HCT116 (cell line): ENCODE data around the gene ADIPOR2. TPM values are rescaled to one million over a fixed set of nuclear protein-coding genes. Genes with fewer than 3 reads are reported as not detected.

Source experiments
- ATAC-seq: fragments of 200-7000 bp; cut with Tn5 transposase; 2 replicates; pipeline ENCODE4 v1.9.1; 2020; ENCODE audit warnings: mild to moderate bottlenecking, moderate library complexity
- BruUV-seq: library from RNA; stranded (reverse); fragments of 400-500 nt; replicated peaks from 2 replicates; lab custom pipeline; 2021; lab: Mats Ljungman, UMichigan
- CTCF ChIA-PET: fragments of 300-600 bp; sonication (Branson Sonifier 250); formaldehyde crosslinking; loops from one replicate; lab custom pipeline; 2021; ENCODE audit warnings: antibody characterized with exemption; lab: Charles Lee
- POLR2A ChIA-PET: fragments of 300-600, 350-600 bp; sonication (Branson Sonifier 250); formaldehyde crosslinking; loops from one replicate; lab custom pipeline; 2021; ENCODE audit warnings: antibody characterized with exemption; lab: Charles Lee
- RAD21 ChIA-PET, 2 experiments: fragments of 300-600 bp; sonication (Branson Sonifier 250); formaldehyde crosslinking; loops; one replicate each; lab custom pipeline; 2023; ENCODE audit warnings: low total read pairs in 2 of 2; ENCODE audit not compliant: uncharacterized antibody in 2 of 2, unreplicated experiment in 2 of 2, low non-redundant PET in 1 of 2; lab: Charles Lee
- DNase-seq: peaks from one replicate; pipeline ENCODE4 v3.0.0-alpha.2; 2010; ENCODE audit warnings: low read depth, low spot score
- H2AFZ ChIP-seq: fragments of 200-600 bp; shearing (Covaris generic), sonication (generic); 2 replicates; pipeline ENCODE4 v1.6.1; 2017; ENCODE audit warnings: low read depth, mixed run types, mixed read lengths, antibody characterized with exemption, low read length; ENCODE audit not compliant: poor library complexity, severe bottlenecking
- H3K27ac ChIP-seq: 2 replicates; pipeline ENCODE4 v1.5.1; 2012; ENCODE audit warnings: low read depth, low read length
- H3K27me3 ChIP-seq: fragments of 200-600 bp; sonication (generic); 2 replicates; pipeline ENCODE4 v1.6.1; 2016; ENCODE audit warnings: mixed run types, low read length, mixed read lengths; ENCODE audit not compliant: insufficient read depth
- H3K36me3 ChIP-seq, 2 experiments: fragments of 200-500 bp in 1 of 2; fragments of 200-600 bp in 1 of 2; sonication (Bioruptor generic) in 1 of 2; sonication (generic) in 1 of 2; 2 replicates each; pipeline versions ENCODE4 v1.5.1 to v1.6.1; 2014 to 2016; ENCODE audit warnings: low read length in 2 of 2, inconsistent platforms in 1 of 2, mixed read lengths in 1 of 2, mixed run types in 1 of 2; ENCODE audit not compliant: insufficient read depth in 2 of 2, control insufficient read depth in 1 of 2
- H3K4me1 ChIP-seq, 2 experiments: fragments of 200-600 bp in 1 of 2; sonication (generic) in 1 of 2; 2 replicates each; pipeline versions ENCODE4 v1.5.1 to v1.6.1; 2012 to 2017; ENCODE audit warnings: low read length in 2 of 2, inconsistent platforms in 1 of 2, mild to moderate bottlenecking in 1 of 2, mixed read lengths in 1 of 2, mixed run types in 1 of 2, moderate library complexity in 1 of 2; ENCODE audit not compliant: insufficient read depth in 2 of 2, control insufficient read depth in 1 of 2
- H3K4me2 ChIP-seq: fragments of 200-600 bp; sonication (generic); 2 replicates; pipeline ENCODE4 v1.6.1; 2017; ENCODE audit warnings: mixed run types, low read length, mixed read lengths
- H3K4me3 ChIP-seq, 2 experiments: fragments of 200-600 bp in 1 of 2; sonication (generic) in 1 of 2; replicated peaks in 1 of 2; 2 replicates each; pipeline ENCODE4 v1.5.1; 2011 to 2016; ENCODE audit warnings: low read length in 2 of 2, control low read depth in 1 of 2, low read depth in 1 of 2, mild to moderate bottlenecking in 1 of 2, mixed read lengths in 1 of 2, mixed run types in 1 of 2
- H3K79me2 ChIP-seq: fragments of 200-600 bp; sonication (generic); 2 replicates; pipeline ENCODE4 v1.6.1; 2017; ENCODE audit warnings: mild to moderate bottlenecking, mixed run types, low read length, moderate library complexity, mixed read lengths; ENCODE audit not compliant: insufficient read depth
- H3K9ac ChIP-seq: fragments of 200-600 bp; sonication (generic); 2 replicates; pipeline ENCODE4 v1.6.1; 2016; ENCODE audit warnings: low read length, mixed read lengths
- H3K9me2 ChIP-seq: fragments of 200-600 bp; sonication (generic), shearing (Covaris generic); 2 replicates; pipeline ENCODE4 v1.6.1; 2017; ENCODE audit warnings: mixed run types, mild to moderate bottlenecking, moderate library complexity; ENCODE audit not compliant: insufficient read depth
- H3K9me3 ChIP-seq, 2 experiments: fragments of 200-500 bp in 1 of 2; fragments of 200-600 bp in 1 of 2; sonication (Bioruptor generic) in 1 of 2; sonication (generic) in 1 of 2; 2 replicates each; pipeline ENCODE4 v1.6.1; 2014 to 2017; ENCODE audit warnings: low read length in 2 of 2, mixed read lengths in 2 of 2, inconsistent platforms in 1 of 2, low read depth in 1 of 2, mild to moderate bottlenecking in 1 of 2, mixed run types in 1 of 2, moderate library complexity in 1 of 2; ENCODE audit not compliant: control insufficient read depth in 1 of 2, insufficient read depth in 1 of 2
- H4K20me1 ChIP-seq: fragments of 200-600 bp; sonication (generic), shearing (Covaris generic); 2 replicates; pipeline ENCODE4 v1.6.1; 2017; ENCODE audit warnings: mixed run types, mild to moderate bottlenecking, moderate library complexity; ENCODE audit not compliant: insufficient read depth
- CEBPB ChIP-seq: IDR thresholded peaks from 2 replicates; pipeline ENCODE4 v1.6.1; 2012; ENCODE audit warnings: low read depth
- EGR1 ChIP-seq: IDR thresholded peaks from 2 replicates; pipeline ENCODE4 v1.6.1; 2012; ENCODE audit warnings: low read depth
- ELF1 ChIP-seq: IDR thresholded peaks from 2 replicates; pipeline ENCODE4 v1.6.1; 2012; ENCODE audit warnings: low read depth, borderline replicate concordance
- EZH2phosphoT487 ChIP-seq: fragments of 200-600 bp; IDR thresholded peaks from 2 replicates; pipeline ENCODE4 v1.6.1; 2018; ENCODE audit warnings: antibody characterized with exemption, borderline replicate concordance
- FOSL1 ChIP-seq: IDR thresholded peaks from 2 replicates; pipeline ENCODE4 v1.6.1; 2012; ENCODE audit warnings: low read depth
- POLR2A ChIP-seq: IDR thresholded peaks from 2 replicates; pipeline ENCODE4 v1.7.0; 2011; ENCODE audit warnings: borderline replicate concordance; ENCODE audit not compliant: insufficient read depth, insufficient read length; ENCODE audit errors: extremely low read depth
- POLR2AphosphoS5 ChIP-seq: IDR thresholded peaks from 2 replicates; pipeline ENCODE4 v1.6.1; 2011; ENCODE audit warnings: mild to moderate bottlenecking, low read depth, low read length, moderate library complexity
- SIN3A ChIP-seq: IDR thresholded peaks from 2 replicates; pipeline ENCODE4 v1.6.1; 2012; ENCODE audit warnings: low read depth
- SP1 ChIP-seq: IDR thresholded peaks from 2 replicates; pipeline ENCODE4 v1.6.1; 2012; ENCODE audit warnings: low read depth
- SRF ChIP-seq: IDR thresholded peaks from 2 replicates; pipeline ENCODE4 v1.6.1; 2012; ENCODE audit warnings: low read depth
- TCF7L2 ChIP-seq: IDR thresholded peaks from 2 replicates; pipeline ENCODE4 v1.7.0; 2011; ENCODE audit warnings: borderline replicate concordance, inconsistent platforms; ENCODE audit not compliant: insufficient read depth, insufficient read length; ENCODE audit errors: extremely low read depth
- ZNF274 ChIP-seq: fragments of 200-500 bp; sonication (Bioruptor generic); IDR thresholded peaks from 2 replicates; pipeline ENCODE4 v1.6.1; 2014; ENCODE audit warnings: mild to moderate bottlenecking, low read depth, low read length, inconsistent platforms
- intact Hi-C: fragments of 100-400 bp; cut with micrococcal nuclease; formaldehyde crosslinking; loops from 2 replicates; pipeline ENCODE4 v1.10.0; 2022
- total RNA-seq: library from RNA; stranded (reverse); gene quantifications from one replicate; pipeline ENCODE4 v1.2.1, GENCODE V29; 2021; ENCODE audit not compliant: unreplicated experiment
- TF ChIP-seq, protein P1 (sequence below): IDR thresholded peaks from 2 replicates; pipeline ENCODE4 v1.6.1; 2011; ENCODE audit warnings: mild to moderate bottlenecking, low read length, moderate library complexity; ENCODE audit not compliant: insufficient replicate concordance; ENCODE audit errors: extremely low read depth
- TF ChIP-seq, protein P2 (sequence below): IDR thresholded peaks from 2 replicates; pipeline ENCODE4 v1.6.1; 2012

ADIPOR2 gene
- total RNA-seq, 1 experiment from 2014 or later: 69.9 TPM

DNA sequence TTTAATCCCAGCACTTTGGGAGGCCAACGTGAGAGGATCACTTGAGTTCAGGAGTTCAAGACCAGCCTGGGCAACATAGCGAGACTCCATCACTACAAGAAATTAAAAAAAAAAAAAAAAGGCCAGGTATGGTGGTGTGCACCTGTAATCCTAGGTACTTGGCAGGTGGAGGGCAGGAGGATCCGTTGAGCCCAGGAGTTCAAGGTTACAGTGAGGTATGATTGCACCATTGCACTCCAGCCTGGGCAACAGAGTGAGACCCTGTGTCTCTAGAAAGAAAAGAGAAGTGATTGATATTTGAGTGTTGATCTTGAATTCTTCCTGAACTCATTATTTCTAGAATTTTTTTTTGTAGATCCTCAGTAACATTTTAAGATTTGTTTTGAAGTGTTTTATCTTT, 59.4 kb downstream of the ADIPOR2 start:
- ATAC-seq: no peak
- no peaks in the 10 kb centered on the region for H3K27me3 ChIP-seq
- no peak overlapping the region for H2AFZ ChIP-seq
- intact Hi-C loops: no loop called here
- H3K4me1 ChIP-seq: no peaks in the 10 kb centered on the region
- TF ChIP-seq POLR2AphosphoS5 (no peak), CEBPB (no peak), FOSL1 (no peak), ELF1 (no peak), EZH2phosphoT487 (no peak), SP1 (no peak), ZNF274 (no peak), TCF7L2 (no peak), SIN3A (no peak), EGR1 (no peak), POLR2A (no peak), SRF (no peak)
- TF ChIP-seq, protein P1, sequence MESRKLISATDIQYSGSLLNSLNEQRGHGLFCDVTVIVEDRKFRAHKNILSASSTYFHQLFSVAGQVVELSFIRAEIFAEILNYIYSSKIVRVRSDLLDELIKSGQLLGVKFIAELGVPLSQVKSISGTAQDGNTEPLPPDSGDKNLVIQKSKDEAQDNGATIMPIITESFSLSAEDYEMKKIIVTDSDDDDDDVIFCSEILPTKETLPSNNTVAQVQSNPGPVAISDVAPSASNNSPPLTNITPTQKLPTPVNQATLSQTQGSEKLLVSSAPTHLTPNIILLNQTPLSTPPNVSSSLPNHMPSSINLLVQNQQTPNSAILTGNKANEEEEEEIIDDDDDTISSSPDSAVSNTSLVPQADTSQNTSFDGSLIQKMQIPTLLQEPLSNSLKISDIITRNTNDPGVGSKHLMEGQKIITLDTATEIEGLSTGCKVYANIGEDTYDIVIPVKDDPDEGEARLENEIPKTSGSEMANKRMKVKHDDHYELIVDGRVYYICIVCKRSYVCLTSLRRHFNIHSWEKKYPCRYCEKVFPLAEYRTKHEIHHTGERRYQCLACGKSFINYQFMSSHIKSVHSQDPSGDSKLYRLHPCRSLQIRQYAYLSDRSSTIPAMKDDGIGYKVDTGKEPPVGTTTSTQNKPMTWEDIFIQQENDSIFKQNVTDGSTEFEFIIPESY: no peak
- TF ChIP-seq, protein P2, sequence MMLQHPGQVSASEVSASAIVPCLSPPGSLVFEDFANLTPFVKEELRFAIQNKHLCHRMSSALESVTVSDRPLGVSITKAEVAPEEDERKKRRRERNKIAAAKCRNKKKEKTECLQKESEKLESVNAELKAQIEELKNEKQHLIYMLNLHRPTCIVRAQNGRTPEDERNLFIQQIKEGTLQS: no peak
- H3K4me2 ChIP-seq: no peak overlapping the region
- no peak overlapping the region for H3K27ac ChIP-seq
- no TSS peak for BruUV-seq
- ChIA-PET RAD21 (no interaction called here), CTCF (no interaction called here), POLR2A (interaction anchor here (0.7 kb wide), 1 partner anchor 59 kb away, joined by 3 read pairs; the partner anchor contains the start of gene ADIPOR2)
- H3K9me2 ChIP-seq: no peaks in the 10 kb centered on the region
- H4K20me1 ChIP-seq: no peaks in the 10 kb centered on the region
- no peak overlapping the region for H3K9ac ChIP-seq
- peaks cover 0 to 14% of the 10 kb centered on the region in 2 experiments; a peak in 2 of 4 replicates for H3K9me3 ChIP-seq
- peaks cover 4 to 17% of the 10 kb centered on the region in 2 experiments; a peak in 3 of 4 replicates for H3K36me3 ChIP-seq
- peaks cover 84% of the 10 kb centered on the region for H3K79me2 ChIP-seq
- DNase-seq: no peak
- H3K4me3 ChIP-seq: no peak overlapping the region
